HCT116 (cell line): ENCODE data around the gene PROSER3. TPM values are rescaled to one million over a fixed set of nuclear protein-coding genes. Genes with fewer than 3 reads are reported as not detected.

Experiments
- ATAC-seq: fragments of 200-7000 bp; cut with Tn5 transposase; 2 replicates; pipeline ENCODE4 v1.9.1; 2020; ENCODE audit warnings: mild to moderate bottlenecking, moderate library complexity
- BruUV-seq: library from RNA; stranded (reverse); fragments of 400-500 nt; replicated peaks from 2 replicates; lab custom pipeline; 2021; lab: Mats Ljungman, UMichigan
- CTCF ChIA-PET: fragments of 300-600 bp; sonication (Branson Sonifier 250); formaldehyde crosslinking; loops from one replicate; lab custom pipeline; 2021; ENCODE audit warnings: antibody characterized with exemption; lab: Charles Lee
- POLR2A ChIA-PET: fragments of 300-600, 350-600 bp; sonication (Branson Sonifier 250); formaldehyde crosslinking; loops from one replicate; lab custom pipeline; 2021; ENCODE audit warnings: antibody characterized with exemption; lab: Charles Lee
- RAD21 ChIA-PET, 2 experiments: fragments of 300-600 bp; sonication (Branson Sonifier 250); formaldehyde crosslinking; loops; one replicate each; lab custom pipeline; 2023; ENCODE audit warnings: low total read pairs in 2 of 2; ENCODE audit not compliant: uncharacterized antibody in 2 of 2, unreplicated experiment in 2 of 2, low non-redundant PET in 1 of 2; lab: Charles Lee
- DNase-seq: peaks from one replicate; pipeline ENCODE4 v3.0.0-alpha.2; 2010; ENCODE audit warnings: low read depth, low spot score
- H2AFZ ChIP-seq: fragments of 200-600 bp; shearing (Covaris generic), sonication (generic); 2 replicates; pipeline ENCODE4 v1.6.1; 2017; ENCODE audit warnings: low read depth, mixed run types, mixed read lengths, antibody characterized with exemption, low read length; ENCODE audit not compliant: poor library complexity, severe bottlenecking
- H3K27ac ChIP-seq: 2 replicates; pipeline ENCODE4 v1.5.1; 2012; ENCODE audit warnings: low read depth, low read length
- H3K27me3 ChIP-seq: fragments of 200-600 bp; sonication (generic); 2 replicates; pipeline ENCODE4 v1.6.1; 2016; ENCODE audit warnings: mixed run types, low read length, mixed read lengths; ENCODE audit not compliant: insufficient read depth
- H3K36me3 ChIP-seq, 2 experiments: fragments of 200-500 bp in 1 of 2; fragments of 200-600 bp in 1 of 2; sonication (Bioruptor generic) in 1 of 2; sonication (generic) in 1 of 2; 2 replicates each; pipeline versions ENCODE4 v1.5.1 to v1.6.1; 2014 to 2016; ENCODE audit warnings: low read length in 2 of 2, inconsistent platforms in 1 of 2, mixed read lengths in 1 of 2, mixed run types in 1 of 2; ENCODE audit not compliant: insufficient read depth in 2 of 2, control insufficient read depth in 1 of 2
- H3K4me1 ChIP-seq, 2 experiments: fragments of 200-600 bp in 1 of 2; sonication (generic) in 1 of 2; 2 replicates each; pipeline versions ENCODE4 v1.5.1 to v1.6.1; 2012 to 2017; ENCODE audit warnings: low read length in 2 of 2, inconsistent platforms in 1 of 2, mild to moderate bottlenecking in 1 of 2, mixed read lengths in 1 of 2, mixed run types in 1 of 2, moderate library complexity in 1 of 2; ENCODE audit not compliant: insufficient read depth in 2 of 2, control insufficient read depth in 1 of 2
- H3K4me2 ChIP-seq: fragments of 200-600 bp; sonication (generic); 2 replicates; pipeline ENCODE4 v1.6.1; 2017; ENCODE audit warnings: mixed run types, low read length, mixed read lengths
- H3K4me3 ChIP-seq, 2 experiments: fragments of 200-600 bp in 1 of 2; sonication (generic) in 1 of 2; replicated peaks in 1 of 2; 2 replicates each; pipeline ENCODE4 v1.5.1; 2011 to 2016; ENCODE audit warnings: low read length in 2 of 2, control low read depth in 1 of 2, low read depth in 1 of 2, mild to moderate bottlenecking in 1 of 2, mixed read lengths in 1 of 2, mixed run types in 1 of 2
- H3K79me2 ChIP-seq: fragments of 200-600 bp; sonication (generic); 2 replicates; pipeline ENCODE4 v1.6.1; 2017; ENCODE audit warnings: mild to moderate bottlenecking, mixed run types, low read length, moderate library complexity, mixed read lengths; ENCODE audit not compliant: insufficient read depth
- H3K9ac ChIP-seq: fragments of 200-600 bp; sonication (generic); 2 replicates; pipeline ENCODE4 v1.6.1; 2016; ENCODE audit warnings: low read length, mixed read lengths
- H3K9me2 ChIP-seq: fragments of 200-600 bp; sonication (generic), shearing (Covaris generic); 2 replicates; pipeline ENCODE4 v1.6.1; 2017; ENCODE audit warnings: mixed run types, mild to moderate bottlenecking, moderate library complexity; ENCODE audit not compliant: insufficient read depth
- H3K9me3 ChIP-seq, 2 experiments: fragments of 200-500 bp in 1 of 2; fragments of 200-600 bp in 1 of 2; sonication (Bioruptor generic) in 1 of 2; sonication (generic) in 1 of 2; 2 replicates each; pipeline ENCODE4 v1.6.1; 2014 to 2017; ENCODE audit warnings: low read length in 2 of 2, mixed read lengths in 2 of 2, inconsistent platforms in 1 of 2, low read depth in 1 of 2, mild to moderate bottlenecking in 1 of 2, mixed run types in 1 of 2, moderate library complexity in 1 of 2; ENCODE audit not compliant: control insufficient read depth in 1 of 2, insufficient read depth in 1 of 2
- H4K20me1 ChIP-seq: fragments of 200-600 bp; sonication (generic), shearing (Covaris generic); 2 replicates; pipeline ENCODE4 v1.6.1; 2017; ENCODE audit warnings: mixed run types, mild to moderate bottlenecking, moderate library complexity; ENCODE audit not compliant: insufficient read depth
- ELF1 ChIP-seq: IDR thresholded peaks from 2 replicates; pipeline ENCODE4 v1.6.1; 2012; ENCODE audit warnings: low read depth, borderline replicate concordance
- FOSL1 ChIP-seq: IDR thresholded peaks from 2 replicates; pipeline ENCODE4 v1.6.1; 2012; ENCODE audit warnings: low read depth
- JUND ChIP-seq: IDR thresholded peaks from 2 replicates; pipeline ENCODE4 v1.6.1; 2012
- POLR2A ChIP-seq: IDR thresholded peaks from 2 replicates; pipeline ENCODE4 v1.7.0; 2011; ENCODE audit warnings: borderline replicate concordance; ENCODE audit not compliant: insufficient read depth, insufficient read length; ENCODE audit errors: extremely low read depth
- SIN3A ChIP-seq: IDR thresholded peaks from 2 replicates; pipeline ENCODE4 v1.6.1; 2012; ENCODE audit warnings: low read depth
- ZNF274 ChIP-seq: fragments of 200-500 bp; sonication (Bioruptor generic); IDR thresholded peaks from 2 replicates; pipeline ENCODE4 v1.6.1; 2014; ENCODE audit warnings: mild to moderate bottlenecking, low read depth, low read length, inconsistent platforms
- intact Hi-C: fragments of 100-400 bp; cut with micrococcal nuclease; formaldehyde crosslinking; loops from 2 replicates; pipeline ENCODE4 v1.10.0; 2022
- total RNA-seq: library from RNA; stranded (reverse); gene quantifications from one replicate; pipeline ENCODE4 v1.2.1, GENCODE V29; 2021; ENCODE audit not compliant: unreplicated experiment
- TF ChIP-seq, protein P1 (sequence below): IDR thresholded peaks from 2 replicates; pipeline ENCODE4 v1.6.1; 2012
- TF ChIP-seq, protein P2 (sequence below): IDR thresholded peaks from 2 replicates; pipeline ENCODE4 v1.6.1; 2012; ENCODE audit warnings: low read depth

The PROSER3 gene
- total RNA-seq, 1 experiment from 2014 or later, result 42.5 TPM

DNA sequence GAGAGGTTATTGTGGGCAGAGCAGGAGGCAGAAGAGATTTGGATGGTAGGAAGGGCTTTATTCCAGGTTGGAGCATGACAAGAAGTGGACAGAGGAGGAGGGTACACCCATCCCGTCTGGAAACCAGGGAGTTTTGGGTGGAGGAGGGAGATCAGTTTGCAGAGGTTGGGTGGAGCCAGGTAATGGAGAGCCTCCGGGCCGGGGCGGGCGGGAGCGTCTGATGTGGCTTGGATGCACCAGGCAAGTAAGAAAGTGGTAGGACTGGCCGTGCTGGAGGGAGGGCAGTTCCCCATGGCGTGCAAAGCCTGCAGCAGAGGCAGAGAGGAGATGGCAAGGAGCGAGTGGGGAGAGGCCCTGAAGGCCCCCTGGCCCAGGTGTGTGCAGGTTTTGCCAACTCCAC is 26.6 kb upstream of the PROSER3 start:
- no peak overlapping the region for H3K9ac ChIP-seq
- no peak for DNase-seq
- BruUV-seq, result no TSS peak
- no peaks in the 10 kb centered on the region for H3K9me2 ChIP-seq
- no peak overlapping the region for H2AFZ ChIP-seq
- no peak overlapping the region for H3K27ac ChIP-seq
- H4K20me1 ChIP-seq, result no peaks in the 10 kb centered on the region
- ChIA-PET POLR2A (no interaction called here), RAD21 (no interaction called here), CTCF (no interaction called here)
- no peak overlapping the region for H3K4me3 ChIP-seq
- H3K4me2 ChIP-seq, result no peak overlapping the region
- H3K27me3 ChIP-seq, result no peaks in the 10 kb centered on the region
- no peaks in the 10 kb centered on the region for H3K9me3 ChIP-seq
- H3K36me3 ChIP-seq, result peaks cover 44 to 48% of the 10 kb centered on the region in 2 experiments
- TF ChIP-seq FOSL1 (no peak), SIN3A (no peak), POLR2A (no peak), JUND (no peak), ZNF274 (no peak), ELF1 (no peak)
- TF ChIP-seq, protein P1, sequence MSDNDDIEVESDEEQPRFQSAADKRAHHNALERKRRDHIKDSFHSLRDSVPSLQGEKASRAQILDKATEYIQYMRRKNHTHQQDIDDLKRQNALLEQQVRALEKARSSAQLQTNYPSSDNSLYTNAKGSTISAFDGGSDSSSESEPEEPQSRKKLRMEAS, result no peak
- TF ChIP-seq, protein P2, sequence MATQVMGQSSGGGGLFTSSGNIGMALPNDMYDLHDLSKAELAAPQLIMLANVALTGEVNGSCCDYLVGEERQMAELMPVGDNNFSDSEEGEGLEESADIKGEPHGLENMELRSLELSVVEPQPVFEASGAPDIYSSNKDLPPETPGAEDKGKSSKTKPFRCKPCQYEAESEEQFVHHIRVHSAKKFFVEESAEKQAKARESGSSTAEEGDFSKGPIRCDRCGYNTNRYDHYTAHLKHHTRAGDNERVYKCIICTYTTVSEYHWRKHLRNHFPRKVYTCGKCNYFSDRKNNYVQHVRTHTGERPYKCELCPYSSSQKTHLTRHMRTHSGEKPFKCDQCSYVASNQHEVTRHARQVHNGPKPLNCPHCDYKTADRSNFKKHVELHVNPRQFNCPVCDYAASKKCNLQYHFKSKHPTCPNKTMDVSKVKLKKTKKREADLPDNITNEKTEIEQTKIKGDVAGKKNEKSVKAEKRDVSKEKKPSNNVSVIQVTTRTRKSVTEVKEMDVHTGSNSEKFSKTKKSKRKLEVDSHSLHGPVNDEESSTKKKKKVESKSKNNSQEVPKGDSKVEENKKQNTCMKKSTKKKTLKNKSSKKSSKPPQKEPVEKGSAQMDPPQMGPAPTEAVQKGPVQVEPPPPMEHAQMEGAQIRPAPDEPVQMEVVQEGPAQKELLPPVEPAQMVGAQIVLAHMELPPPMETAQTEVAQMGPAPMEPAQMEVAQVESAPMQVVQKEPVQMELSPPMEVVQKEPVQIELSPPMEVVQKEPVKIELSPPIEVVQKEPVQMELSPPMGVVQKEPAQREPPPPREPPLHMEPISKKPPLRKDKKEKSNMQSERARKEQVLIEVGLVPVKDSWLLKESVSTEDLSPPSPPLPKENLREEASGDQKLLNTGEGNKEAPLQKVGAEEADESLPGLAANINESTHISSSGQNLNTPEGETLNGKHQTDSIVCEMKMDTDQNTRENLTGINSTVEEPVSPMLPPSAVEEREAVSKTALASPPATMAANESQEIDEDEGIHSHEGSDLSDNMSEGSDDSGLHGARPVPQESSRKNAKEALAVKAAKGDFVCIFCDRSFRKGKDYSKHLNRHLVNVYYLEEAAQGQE, result no peak
- ATAC-seq, result peak; percentile 19; the same call in 1 of the 2 replicates
- no peaks in the 10 kb centered on the region for H3K79me2 ChIP-seq
- H3K4me1 ChIP-seq, result no peaks in the 10 kb centered on the region
- intact Hi-C loops, result no loop called here
